Vagina (tissue), 2 donors: Measurements from ENCODE around the gene KIAA0408. TPM values are rescaled to one million over a fixed set of nuclear protein-coding genes. Genes with fewer than 3 reads are reported as not detected.

Experiments
- DNase-seq, 2 donors: peaks; one replicate each; pipeline ENCODE4 v3.0.0-alpha.2; 2017; ENCODE audit errors: extremely low spot score in 2 of 2
- H3K27ac ChIP-seq: fragments of 200-600 bp; sonication (generic); one replicate; pipeline ENCODE4 v1.5.1; 2019
- H3K27me3 ChIP-seq: fragments of 200-600 bp; sonication (generic); one replicate; pipeline ENCODE4 v1.5.1; 2019
- H3K36me3 ChIP-seq, 2 donors: fragments of 200-600 bp; sonication (generic); one replicate each; pipeline ENCODE4 v1.5.1; 2017 to 2019
- H3K4me1 ChIP-seq: fragments of 200-600 bp; sonication (generic); one replicate; pipeline ENCODE4 v1.5.1; 2019
- H3K4me3 ChIP-seq, 2 donors: fragments of 200-600 bp; sonication (generic); 1 replicate in 1 of 2; 2 replicates in 1 of 2; pipeline ENCODE4 v1.5.1; 2016 to 2019
- H3K9me3 ChIP-seq: fragments of 200-600 bp; sonication (generic); one replicate; pipeline ENCODE4 v1.5.1; 2019
- POLR2A ChIP-seq, 2 donors: fragments of 450-650 bp; IDR thresholded peaks; one replicate each; pipeline ENCODE4 v1.6.1; 2017; ENCODE audit warnings: antibody characterized with exemption in 2 of 2, mild to moderate bottlenecking in 2 of 2, moderate library complexity in 2 of 2
- POLR2AphosphoS5 ChIP-seq, 2 donors: sonication (generic); formaldehyde crosslinking; IDR thresholded peaks; one replicate each; pipeline ENCODE4 v1.9.0; 2017; ENCODE audit warnings: antibody characterized with exemption in 2 of 2, mild to moderate bottlenecking in 2 of 2, low read depth in 1 of 2; ENCODE audit not compliant: insufficient read depth in 1 of 2
- intact Hi-C: fragments of 100-400 bp; cut with DNase I; formaldehyde crosslinking; loops from one replicate; pipeline ENCODE4 v1.15.1; 2023
- total RNA-seq: library from RNA; depleted of rRNA; stranded (reverse); fragments of >200 nt; gene quantifications from one replicate; pipeline ENCODE4 v1.2.3, GENCODE V29; 2016
- TF ChIP-seq, protein P1 (sequence below), 3 experiments: fragments of 450-650 bp in 2 of 3; fragments of 200-600 bp in 1 of 3; sonication (generic) in 1 of 3; IDR thresholded peaks; one replicate each; pipeline ENCODE4 v1.5.1; 2017 to 2019; ENCODE audit warnings: antibody characterized with exemption in 3 of 3, mild to moderate bottlenecking in 2 of 3, moderate library complexity in 2 of 3

KIAA0408 gene
- total RNA-seq, 1 donor from 2014 or later = 4.7 TPM

- TF ChIP-seq, protein P1, sequence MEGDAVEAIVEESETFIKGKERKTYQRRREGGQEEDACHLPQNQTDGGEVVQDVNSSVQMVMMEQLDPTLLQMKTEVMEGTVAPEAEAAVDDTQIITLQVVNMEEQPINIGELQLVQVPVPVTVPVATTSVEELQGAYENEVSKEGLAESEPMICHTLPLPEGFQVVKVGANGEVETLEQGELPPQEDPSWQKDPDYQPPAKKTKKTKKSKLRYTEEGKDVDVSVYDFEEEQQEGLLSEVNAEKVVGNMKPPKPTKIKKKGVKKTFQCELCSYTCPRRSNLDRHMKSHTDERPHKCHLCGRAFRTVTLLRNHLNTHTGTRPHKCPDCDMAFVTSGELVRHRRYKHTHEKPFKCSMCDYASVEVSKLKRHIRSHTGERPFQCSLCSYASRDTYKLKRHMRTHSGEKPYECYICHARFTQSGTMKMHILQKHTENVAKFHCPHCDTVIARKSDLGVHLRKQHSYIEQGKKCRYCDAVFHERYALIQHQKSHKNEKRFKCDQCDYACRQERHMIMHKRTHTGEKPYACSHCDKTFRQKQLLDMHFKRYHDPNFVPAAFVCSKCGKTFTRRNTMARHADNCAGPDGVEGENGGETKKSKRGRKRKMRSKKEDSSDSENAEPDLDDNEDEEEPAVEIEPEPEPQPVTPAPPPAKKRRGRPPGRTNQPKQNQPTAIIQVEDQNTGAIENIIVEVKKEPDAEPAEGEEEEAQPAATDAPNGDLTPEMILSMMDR (IDR thresholded peaks at IDR 0.05) = peak; percentile 9 to 68 (median 55)
- TF ChIP-seq POLR2AphosphoS5 (IDR thresholded peaks at IDR 0.05; ENCODE audit: insufficient read depth in 1 of 2, low read depth in 1 of 2) = no peak
- no peaks in the 10 kb centered on the region for H3K9me3 ChIP-seq
- H3K36me3 ChIP-seq = no peaks in the 10 kb centered on the region
- peaks cover 20% of the 10 kb centered on the region for H3K4me1 ChIP-seq
- H3K4me3 ChIP-seq = no peak overlapping the region
- intact Hi-C loops = loop anchor here (10.0 kb wide), 1 partner anchor 70 kb away; no protein-coding TSS in a partner anchor
- no peaks in the 10 kb centered on the region for H3K27me3 ChIP-seq
- DNase-seq = no peak
- H3K27ac ChIP-seq = peak overlapping the region; percentile 51
These were observed 5.8 kb upstream of the KIAA0408 start for GRCh38 chr6:127464881-127465459.

- Histone ChIP-seq H3K9me3 (no peaks in the 10 kb centered on the region), H3K4me3 (no peak overlapping the region), H3K27ac (peak overlapping the region; percentile 51), H3K4me1 (peaks cover 20% of the 10 kb centered on the region), H3K36me3 (no peaks in the 10 kb centered on the region), H3K27me3 (no peaks in the 10 kb centered on the region)
- DNase-seq = no peak
- TF ChIP-seq POLR2AphosphoS5 (IDR thresholded peaks at IDR 0.05; ENCODE audit: insufficient read depth in 1 of 2, low read depth in 1 of 2) = no peak
- no peak for TF ChIP-seq POLR2A (IDR thresholded peaks at IDR 0.05)
- TF ChIP-seq, protein P1 (IDR thresholded peaks at IDR 0.05) = no peak
- intact Hi-C loops = loop anchor here (10.0 kb wide), 1 partner anchor 70 kb away; no protein-coding TSS in a partner anchor
These were observed 5.1 kb upstream of the KIAA0408 start for GRCh38 chr6:127464161-127464880.

DNA sequence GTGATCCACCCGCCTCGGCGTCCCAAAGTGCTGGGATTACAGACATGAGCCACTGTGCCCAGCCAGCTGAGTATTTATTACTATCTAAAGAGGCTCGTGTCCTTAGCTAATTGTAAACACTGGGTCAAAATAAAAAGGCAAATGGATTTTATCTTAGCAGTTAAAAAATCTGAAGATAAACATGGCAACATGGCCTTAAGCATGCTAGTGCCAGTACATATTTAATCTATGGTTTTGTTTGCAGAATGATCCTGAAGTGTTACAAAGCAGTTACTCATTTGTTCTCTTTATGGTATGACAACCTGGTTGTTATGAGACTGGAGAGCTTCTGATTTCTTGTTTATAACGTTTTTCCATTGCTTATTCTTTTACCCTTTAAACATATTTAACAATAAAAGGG, 3.9 kb upstream of the KIAA0408 start:
- intact Hi-C loops = loop anchor here (10.0 kb wide), 1 partner anchor 72 kb away; no protein-coding TSS in a partner anchor
- Histone ChIP-seq H3K36me3 (no peaks in the 10 kb centered on the region), H3K4me1 (peaks cover 21% of the 10 kb centered on the region), H3K27me3 (no peaks in the 10 kb centered on the region), H3K9me3 (no peaks in the 10 kb centered on the region), H3K4me3 (no peak overlapping the region), H3K27ac (peak overlapping the region; percentile 51)
- TF ChIP-seq POLR2AphosphoS5 (IDR thresholded peaks at IDR 0.05; ENCODE audit: insufficient read depth in 1 of 2, low read depth in 1 of 2) (no peak), POLR2A (IDR thresholded peaks at IDR 0.05) (no peak)
- TF ChIP-seq, protein P1 (IDR thresholded peaks at IDR 0.05) = no peak
- no peak for DNase-seq

GRCh38 chr6:127462376-127462775, 3.2 kb upstream of the KIAA0408 start:
- Histone ChIP-seq H3K27me3 (no peaks in the 10 kb centered on the region), H3K36me3 (no peaks in the 10 kb centered on the region), H3K27ac (peak overlapping the region; percentile 51), H3K4me1 (peaks cover 28% of the 10 kb centered on the region), H3K9me3 (no peaks in the 10 kb centered on the region), H3K4me3 (no peak overlapping the region)
- intact Hi-C loops = loop anchor here (10.0 kb wide), 1 partner anchor 72 kb away; no protein-coding TSS in a partner anchor
- TF ChIP-seq, protein P1 (IDR thresholded peaks at IDR 0.05) = no peak
- TF ChIP-seq POLR2AphosphoS5 (IDR thresholded peaks at IDR 0.05; ENCODE audit: insufficient read depth in 1 of 2, low read depth in 1 of 2) = no peak
- no peak for TF ChIP-seq POLR2A (IDR thresholded peaks at IDR 0.05)
- no peak for DNase-seq

- H3K36me3 ChIP-seq = no peaks in the 10 kb centered on the region
- H3K27me3 ChIP-seq = no peaks in the 10 kb centered on the region
- H3K27ac ChIP-seq = no peak overlapping the region
- H3K9me3 ChIP-seq = no peaks in the 10 kb centered on the region
- intact Hi-C loops = loop anchor here (10.0 kb wide), 1 partner anchor 74 kb away; no protein-coding TSS in a partner anchor
- no peak for DNase-seq
- H3K4me3 ChIP-seq = no peak overlapping the region
- TF ChIP-seq POLR2AphosphoS5 (IDR thresholded peaks at IDR 0.05; ENCODE audit: insufficient read depth in 1 of 2, low read depth in 1 of 2) (no peak), POLR2A (IDR thresholded peaks at IDR 0.05) (no peak)
- TF ChIP-seq, protein P1 (IDR thresholded peaks at IDR 0.05) = no peak
- H3K4me1 ChIP-seq = peaks cover 47% of the 10 kb centered on the region
These were observed 1.3 kb upstream of the KIAA0408 start for GRCh38 chr6:127460465-127460864.
